KOPT-K1 (cell line): ENCODE results near the gene GRAMD1B.

Source experiments
- H3K27ac ChIP-seq: fragments of 200-600 bp; sonication (generic); 2 replicates; pipeline ENCODE4 v1.5.1; 2016; ENCODE audit warnings: antibody characterized with exemption, mild to moderate bottlenecking, low read depth, low read length; ENCODE audit not compliant: poor library complexity, severe bottlenecking
- H3K36me3 ChIP-seq: fragments of 200-600 bp; sonication (generic); 2 replicates; pipeline ENCODE4 v1.5.1; 2017; ENCODE audit warnings: antibody characterized with exemption, mild to moderate bottlenecking, low read length, moderate library complexity; ENCODE audit not compliant: insufficient read depth
- H3K9me3 ChIP-seq: fragments of 200-600 bp; sonication (generic); 2 replicates; pipeline ENCODE4 v1.5.1; 2017; ENCODE audit warnings: antibody characterized with exemption, low read length, mild to moderate bottlenecking; ENCODE audit not compliant: insufficient read depth, poor library complexity, severe bottlenecking

Gene GRAMD1B

GRCh38 chr11:123590296-123590912 lies 160.3 kb downstream of the GRAMD1B start:
- no peak overlapping the region for H3K27ac ChIP-seq

DNA sequence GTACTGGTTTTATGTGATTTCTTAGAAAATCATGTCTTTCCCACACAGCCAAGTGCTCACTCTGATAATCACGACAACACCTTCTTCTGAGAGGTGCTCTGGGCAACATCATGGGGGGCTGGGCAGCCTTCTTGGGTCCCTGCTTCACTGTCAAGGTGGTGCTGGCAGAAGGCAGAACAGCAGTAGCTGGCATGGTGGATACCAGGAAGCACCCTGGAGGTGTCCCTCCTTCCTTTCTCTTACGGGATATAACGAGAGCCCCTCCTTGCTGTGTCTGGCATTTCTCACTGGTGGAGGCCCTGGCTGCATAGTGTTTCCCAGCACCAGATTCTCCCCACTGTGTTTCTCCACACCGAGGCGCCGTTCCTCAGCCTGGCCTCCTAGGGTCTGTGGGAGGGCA lies 163.5 kb downstream of the GRAMD1B start:
- H3K36me3 ChIP-seq: no peaks in the 10 kb centered on the region
- H3K27ac ChIP-seq: no peak overlapping the region
- H3K9me3 ChIP-seq: no peaks in the 10 kb centered on the region

More at GRCh38 chr11:123590296-123590912, 160.3 kb downstream of the GRAMD1B start:
- H3K9me3 ChIP-seq: no peaks in the 10 kb centered on the region
- no peaks in the 10 kb centered on the region for H3K36me3 ChIP-seq

- Histone ChIP-seq H3K36me3 (no peaks in the 10 kb centered on the region), H3K27ac (no peak overlapping the region), H3K9me3 (no peaks in the 10 kb centered on the region)
Measured at GRCh38 chr11:123594188-123594901, 164.3 kb downstream of the GRAMD1B start.

DNA sequence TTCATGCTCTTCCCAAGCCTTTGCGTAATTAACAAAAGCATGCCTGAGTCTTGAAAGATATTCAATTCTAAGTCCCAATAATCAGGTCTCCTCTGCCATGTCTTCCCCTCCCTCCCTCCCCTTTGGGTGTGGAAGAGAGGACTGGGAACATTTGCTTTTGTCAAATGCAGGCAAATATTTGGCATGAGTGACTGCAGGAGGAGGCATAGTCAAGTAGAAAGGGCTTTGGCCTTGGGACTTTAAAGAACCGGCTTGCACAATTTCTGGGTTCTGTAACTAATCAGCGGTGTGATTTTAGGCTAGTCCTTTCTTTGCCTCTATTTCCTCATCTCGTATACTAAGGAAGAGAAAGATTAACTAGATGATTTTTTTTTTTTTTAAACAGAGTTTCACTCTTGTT lies 164.9 kb downstream of the GRAMD1B start:
- Histone ChIP-seq H3K27ac (no peak overlapping the region), H3K36me3 (no peaks in the 10 kb centered on the region)

DNA sequence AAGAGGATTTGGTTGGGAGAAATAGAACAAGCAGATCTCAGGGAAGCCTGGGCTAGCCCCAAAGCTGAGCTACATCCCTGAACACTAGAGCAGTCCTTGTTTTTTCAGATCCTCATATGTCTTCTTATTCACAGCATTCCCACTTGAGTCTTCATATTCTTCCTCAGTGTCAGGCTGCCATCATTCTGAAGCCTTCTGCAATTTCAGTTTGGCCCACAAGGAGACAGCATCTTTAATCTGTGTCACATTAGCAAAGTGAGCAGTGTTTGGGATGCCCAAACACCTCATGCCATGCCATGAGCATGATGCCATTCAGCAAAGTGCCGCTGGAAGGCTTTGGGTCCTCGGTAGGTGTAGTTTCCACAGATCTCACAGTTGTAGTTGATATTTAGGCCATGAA lies 167.8 kb downstream of the GRAMD1B start:
- Histone ChIP-seq H3K36me3 (no peaks in the 10 kb centered on the region), H3K9me3 (no peaks in the 10 kb centered on the region)

More for the DNA sequence above, 164.9 kb downstream of the GRAMD1B start:
- H3K9me3 ChIP-seq: no peaks in the 10 kb centered on the region

GRCh38 chr11:123601136-123601535 lies 171.1 kb downstream of the GRAMD1B start:
- Histone ChIP-seq H3K9me3 (no peaks in the 10 kb centered on the region), H3K27ac (no peak overlapping the region), H3K36me3 (no peaks in the 10 kb centered on the region)

More for the DNA sequence above, 167.8 kb downstream of the GRAMD1B start:
- H3K27ac ChIP-seq: no peak overlapping the region

- no peak overlapping the region for H3K27ac ChIP-seq
- no peaks in the 10 kb centered on the region for H3K36me3 ChIP-seq
- H3K9me3 ChIP-seq: no peaks in the 10 kb centered on the region
Measured at GRCh38 chr11:123601743-123602142, 171.7 kb downstream of the GRAMD1B start.

GRCh38 chr11:123603666-123604065 lies 173.6 kb downstream of the GRAMD1B start:
- Histone ChIP-seq H3K36me3 (no peaks in the 10 kb centered on the region), H3K27ac (no peak overlapping the region), H3K9me3 (no peaks in the 10 kb centered on the region)

- Histone ChIP-seq H3K36me3 (no peaks in the 10 kb centered on the region), H3K27ac (no peak overlapping the region)
Measured at GRCh38 chr11:123607781-123608180, 177.7 kb downstream of the GRAMD1B start.

GRCh38 chr11:123608371-123608770 lies 178.3 kb downstream of the GRAMD1B start:
- Histone ChIP-seq H3K27ac (no peak overlapping the region), H3K36me3 (no peaks in the 10 kb centered on the region), H3K9me3 (no peaks in the 10 kb centered on the region)

More at GRCh38 chr11:123607781-123608180, 177.7 kb downstream of the GRAMD1B start:
- H3K9me3 ChIP-seq: no peaks in the 10 kb centered on the region

- H3K36me3 ChIP-seq: no peaks in the 10 kb centered on the region
- no peaks in the 10 kb centered on the region for H3K9me3 ChIP-seq
- no peak overlapping the region for H3K27ac ChIP-seq
Measured at GRCh38 chr11:123608945-123609344, 178.9 kb downstream of the GRAMD1B start.

- Histone ChIP-seq H3K9me3 (no peaks in the 10 kb centered on the region), H3K27ac (no peak overlapping the region), H3K36me3 (no peaks in the 10 kb centered on the region)
Measured at GRCh38 chr11:123611698-123612097, 181.6 kb downstream of the GRAMD1B start.

GRCh38 chr11:123616505-123617198 lies 186.6 kb downstream of the GRAMD1B start:
- Histone ChIP-seq H3K9me3 (no peaks in the 10 kb centered on the region), H3K27ac (no peak overlapping the region), H3K36me3 (no peaks in the 10 kb centered on the region)

DNA sequence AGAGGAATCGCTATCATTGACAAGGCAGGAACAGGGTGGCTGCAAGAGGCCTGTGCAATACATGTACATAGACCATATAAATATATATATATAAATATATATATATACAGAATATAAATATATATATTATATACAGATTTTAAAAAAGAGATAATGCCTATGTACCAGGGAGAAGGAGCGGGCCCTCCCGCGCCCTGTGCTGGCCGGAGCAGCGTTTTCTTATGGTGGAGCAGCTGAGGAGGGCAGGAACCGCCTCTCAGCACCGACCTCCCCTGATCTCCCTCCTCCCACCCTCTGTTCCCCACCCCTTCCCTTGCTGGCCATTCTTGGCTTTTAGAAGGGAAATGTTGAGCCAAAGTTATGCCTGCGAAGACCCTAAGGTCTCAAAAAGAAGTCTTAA lies 192.5 kb downstream of the GRAMD1B start:
- Histone ChIP-seq H3K27ac (no peak overlapping the region), H3K9me3 (no peaks in the 10 kb centered on the region), H3K36me3 (no peaks in the 10 kb centered on the region)

- Histone ChIP-seq H3K27ac (no peak overlapping the region), H3K9me3 (no peaks in the 10 kb centered on the region), H3K36me3 (no peaks in the 10 kb centered on the region)
Measured at GRCh38 chr11:123624974-123625373, 194.9 kb downstream of the GRAMD1B start.
